Kidney (tissue), 14 donors: ENCODE data around the gene UBE2F. TPM values are rescaled to one million over a fixed set of nuclear protein-coding genes. Genes with fewer than 3 reads are reported as not detected.

Experiments used
- DNase-seq, 5 donors: peaks; one replicate each; pipeline ENCODE4 v3.0.0-alpha.2; 2013 to 2020
- FAIRE-seq: peaks from 2 replicates; lab custom pipeline; 2012; peaks lifted over from hg19 to GRCh38; lab: Jason Lieb, UNC
- H3K27ac ChIP-seq, 2 donors: one replicate each; pipeline ENCODE4 v1.7.0; 2013; ENCODE audit warnings: low read depth in 2 of 2, low read length in 2 of 2, inconsistent platforms in 1 of 2
- H3K27me3 ChIP-seq: one replicate; pipeline ENCODE4 v1.7.1; 2013; ENCODE audit warnings: low read length, inconsistent platforms; ENCODE audit not compliant: control insufficient read depth, insufficient read depth
- H3K36me3 ChIP-seq, 3 donors: one replicate each; pipeline versions ENCODE4 v1.7.0 to v1.7.1; 2013; ENCODE audit warnings: low read length in 3 of 3, control low read depth in 1 of 3, inconsistent platforms in 1 of 3; ENCODE audit not compliant: insufficient read depth in 3 of 3, control insufficient read depth in 2 of 3
- H3K4me1 ChIP-seq, 3 donors: one replicate each; pipeline versions ENCODE4 v1.7.0 to v1.7.1; 2013; ENCODE audit warnings: low read length in 3 of 3, inconsistent platforms in 1 of 3, low read depth in 1 of 3; ENCODE audit not compliant: control insufficient read depth in 2 of 3, insufficient read depth in 2 of 3
- H3K4me3 ChIP-seq, 3 donors: one replicate each; pipeline versions ENCODE4 v1.7.0 to v1.8.1; 2013; ENCODE audit warnings: low read length in 3 of 3, control low read depth in 1 of 3, inconsistent platforms in 1 of 3
- H3K9ac ChIP-seq, 3 donors: one replicate each; pipeline versions ENCODE4 v1.7.0 to v1.7.1; 2013; ENCODE audit warnings: low read length in 3 of 3, control low read depth in 1 of 3, inconsistent platforms in 1 of 3
- H3K9me3 ChIP-seq, 3 donors: one replicate each; pipeline versions ENCODE4 v1.7.0 to v1.7.1; 2013; ENCODE audit warnings: low read length in 3 of 3, control low read depth in 1 of 3, inconsistent platforms in 1 of 3; ENCODE audit not compliant: control insufficient read depth in 2 of 3, insufficient read depth in 1 of 3
- CTCF ChIP-seq: IDR thresholded peaks from 3 replicates; pipeline ENCODE4 v1.5.1; 2012; ENCODE audit warnings: mild to moderate bottlenecking, moderate library complexity, borderline replicate concordance; ENCODE audit not compliant: insufficient read depth; ENCODE audit errors: extremely low read depth
- intact Hi-C: fragments of 100-400 bp; cut with DNase I; formaldehyde crosslinking; loops from one replicate; pipeline ENCODE4 v1.11.1; 2022
- polyA plus RNA-seq: library from polyadenylated mRNA; stranded (reverse); fragments of 350-450 nt; fragmentation: Illumina TruSeq; extraction: RNeasy Lipid Tissue Mini Kit (QIAGEN cat#74804); gene quantifications from one replicate; pipeline ENCODE4 v1.2.3, GENCODE V29; 2014; ENCODE audit warnings: low read depth, low replicate concordance; ENCODE audit not compliant: insufficient read depth
- total RNA-seq: library from RNA; stranded (reverse); fragmentation: NEBNext Ultra II Directional; extraction: Animal tissue kit (Norgen Biotek cat#: 25700); gene quantifications from one replicate; pipeline ENCODE4 v1.2.1, GENCODE V29; 2021
- donor health status: control.
- donor health status: control.
- donor health status: control.
- donor health status: control.
- donor health status: control.
- donor health status: DM: yes; HTN: yes; CAD: no.
- donor health status: Normal renal cell carcinoma (clear cell type).

UBE2F gene
- total and polyA plus RNA-seq, 2 donors from 2014 or later, result 34.5 to 68.7 TPM

GRCh38 chr2:238015705-238016104 is 48.9 kb downstream of the UBE2F start:
- intact Hi-C loops, result no loop called here
- no peak for TF ChIP-seq CTCF
- FAIRE-seq (no peak), DNase-seq (no peak)
- Histone ChIP-seq H3K4me3 (no peak overlapping the region), H3K36me3 (no peaks in the 10 kb centered on the region), H3K4me1 (no peaks in the 10 kb centered on the region), H3K9ac (no peak overlapping the region), H3K27me3 (no peaks in the 10 kb centered on the region), H3K27ac (no peak overlapping the region), H3K9me3 (no peaks in the 10 kb centered on the region)

- Histone ChIP-seq H3K27ac (no peak overlapping the region), H3K27me3 (no peaks in the 10 kb centered on the region), H3K9ac (peak overlapping the region in 1 of 3 donors; percentile 7), H3K4me1 (no peaks in the 10 kb centered on the region), H3K9me3 (no peaks in the 10 kb centered on the region), H3K36me3 (no peaks in the 10 kb centered on the region), H3K4me3 (no peak overlapping the region)
- FAIRE-seq (no peak), DNase-seq (peak in 1 of 5 donors; percentile 4)
- no peak for TF ChIP-seq CTCF
- intact Hi-C loops, result no loop called here
Measured at GRCh38 chr2:238016526-238016925, 49.7 kb downstream of the UBE2F start.

- no peaks in the 10 kb centered on the region for H3K9me3 ChIP-seq
- TF ChIP-seq CTCF, result no peak
- no peak for DNase-seq
- no peak overlapping the region for H3K9ac ChIP-seq
- no peak for FAIRE-seq
- no peak overlapping the region for H3K4me3 ChIP-seq
- no peaks in the 10 kb centered on the region for H3K36me3 ChIP-seq
- no peaks in the 10 kb centered on the region for H3K27me3 ChIP-seq
- H3K4me1 ChIP-seq, result no peaks in the 10 kb centered on the region
- intact Hi-C loops, result no loop called here
- no peak overlapping the region for H3K27ac ChIP-seq
Measured at GRCh38 chr2:238019962-238020361, 53.1 kb downstream of the UBE2F start.

GRCh38 chr2:238020816-238021215 is 54.0 kb downstream of the UBE2F start:
- no peak for TF ChIP-seq CTCF
- Histone ChIP-seq H3K4me1 (no peaks in the 10 kb centered on the region), H3K9ac (no peak overlapping the region), H3K36me3 (no peaks in the 10 kb centered on the region), H3K27ac (no peak overlapping the region), H3K4me3 (no peak overlapping the region), H3K9me3 (no peaks in the 10 kb centered on the region), H3K27me3 (no peaks in the 10 kb centered on the region)
- no peak for DNase-seq
- FAIRE-seq, result no peak
- intact Hi-C loops, result no loop called here
